Measurements from ENCODE around the gene P3H1.
"Not testable (repeated sequence)": the region's sequence is repeated elsewhere in the genome, so short reads cannot be mapped to it uniquely, and the experiment has no call there.

Gene P3H1

DNA sequence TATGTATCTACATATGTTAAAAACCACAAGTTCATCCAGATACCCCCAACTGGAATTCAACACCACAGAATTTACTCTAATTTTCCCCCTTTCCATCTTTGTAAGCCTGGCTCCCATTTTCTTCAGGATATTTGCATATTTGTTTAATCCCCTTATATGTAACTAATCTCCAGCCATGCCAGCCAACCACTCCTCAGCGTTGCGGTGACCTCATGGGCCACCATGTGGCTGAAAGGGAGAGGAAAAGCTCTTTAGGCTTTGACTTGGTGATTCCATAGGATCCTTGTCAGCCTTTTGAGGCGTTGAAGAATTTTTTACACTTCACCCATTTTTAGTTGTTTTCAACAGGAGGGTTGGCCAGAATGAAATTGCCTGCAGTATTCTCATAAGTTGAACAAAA is 36.8 kb downstream of the P3H1 start:
- DNase-seq (ENCODE audit: low spot score) = no peak

- not testable (repeated sequence) for DNase-seq (ENCODE audit: low spot score)
Observed at GRCh38 chr1:42725820-42726219, 41.0 kb downstream of the P3H1 start.

GRCh38 chr1:42723511-42723910 is 43.3 kb downstream of the P3H1 start:
- no peak for DNase-seq (ENCODE audit: low spot score)

DNA sequence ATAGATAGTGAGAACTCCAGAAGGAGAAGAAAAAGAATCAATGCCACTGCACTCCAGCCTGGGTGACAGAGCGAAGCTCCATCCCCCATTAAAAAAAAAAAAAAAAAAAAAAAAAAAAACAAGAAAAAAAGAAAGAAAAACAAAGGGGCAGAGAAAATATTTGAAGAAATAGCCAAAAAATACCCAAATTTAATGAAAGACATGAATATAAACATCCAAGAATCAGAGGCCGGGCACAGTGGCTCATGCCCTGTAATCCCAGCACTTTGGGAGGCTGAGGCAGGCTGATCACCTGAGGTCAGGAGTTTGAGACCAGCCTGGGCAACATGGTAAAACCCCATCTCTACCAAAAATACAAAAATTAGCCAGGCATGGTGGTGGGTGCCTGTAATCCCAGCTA is 44.4 kb downstream of the P3H1 start:
- DNase-seq (ENCODE audit: low spot score) = not testable (repeated sequence)

- no peak for DNase-seq (ENCODE audit: low spot score)
Observed at GRCh38 chr1:42721926-42722325, 44.9 kb downstream of the P3H1 start.

DNA sequence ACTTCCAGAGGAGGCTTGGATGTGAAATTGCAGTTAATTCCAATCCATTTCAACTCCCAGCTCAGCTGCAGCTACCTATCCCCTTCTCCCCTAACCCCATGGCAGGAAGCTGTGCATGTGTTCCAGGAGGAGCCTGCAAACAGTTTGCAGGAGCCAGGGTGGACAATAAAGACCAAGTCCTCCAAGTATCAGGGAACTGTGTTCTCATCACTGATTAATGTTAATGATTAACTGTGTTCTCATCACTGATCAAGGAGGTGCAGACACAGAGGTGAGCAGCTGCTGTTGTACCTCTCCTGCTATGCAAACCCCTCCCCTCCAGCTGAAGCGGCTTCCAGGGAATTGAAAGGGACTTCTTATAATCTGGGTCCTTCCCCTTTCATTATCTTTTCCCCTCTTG is 46.0 kb downstream of the P3H1 start:
- no peak for DNase-seq (ENCODE audit: low spot score)

DNA sequence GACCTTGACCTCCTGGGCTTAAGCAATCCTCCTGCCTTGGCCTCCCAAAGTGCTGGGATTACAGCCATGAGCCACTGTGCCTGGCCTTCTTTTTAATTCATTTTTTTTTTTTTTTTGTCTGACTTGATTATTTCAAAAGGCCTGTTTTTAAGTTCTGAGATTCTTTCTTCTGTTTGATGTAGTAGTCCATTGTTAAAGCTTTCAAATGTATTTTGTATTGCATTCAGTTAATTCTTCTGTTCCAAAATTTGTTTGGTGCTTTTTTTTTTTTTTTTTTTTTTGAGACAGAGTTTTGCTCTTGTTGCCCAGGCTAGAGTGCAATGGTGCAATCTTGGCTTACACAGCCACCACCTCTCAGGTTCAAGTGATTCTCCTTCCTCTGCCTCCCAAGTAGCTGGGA is 52.4 kb downstream of the P3H1 start:
- not testable (repeated sequence) for DNase-seq (ENCODE audit: low spot score)

DNA sequence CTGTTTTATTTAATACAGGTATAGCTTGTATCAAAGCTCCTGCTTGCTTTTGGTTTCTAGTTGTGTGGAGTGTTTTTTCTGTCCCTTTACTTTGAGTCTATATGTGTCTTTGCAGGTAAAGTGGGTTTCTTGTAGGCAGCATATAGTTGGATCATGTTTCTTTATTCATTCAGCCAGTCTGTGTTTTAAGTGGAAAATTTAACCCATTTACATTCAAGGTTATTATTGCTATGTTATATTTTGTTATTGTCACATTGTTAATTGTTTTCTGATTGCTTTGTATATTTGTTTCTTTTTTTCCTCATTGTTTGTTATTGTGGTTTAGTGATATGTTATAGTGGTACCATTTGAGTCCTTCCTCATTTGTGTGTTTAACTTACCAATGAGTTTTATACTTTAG is 53.5 kb downstream of the P3H1 start:
- no peak for DNase-seq (ENCODE audit: low spot score)

- DNase-seq (ENCODE audit: low spot score) = not testable (repeated sequence)
Observed at GRCh38 chr1:42712808-42713207, 54.0 kb downstream of the P3H1 start.

GRCh38 chr1:42703888-42704464 is 62.9 kb downstream of the P3H1 start:
- DNase-seq (ENCODE audit: low spot score) = no peak

DNA sequence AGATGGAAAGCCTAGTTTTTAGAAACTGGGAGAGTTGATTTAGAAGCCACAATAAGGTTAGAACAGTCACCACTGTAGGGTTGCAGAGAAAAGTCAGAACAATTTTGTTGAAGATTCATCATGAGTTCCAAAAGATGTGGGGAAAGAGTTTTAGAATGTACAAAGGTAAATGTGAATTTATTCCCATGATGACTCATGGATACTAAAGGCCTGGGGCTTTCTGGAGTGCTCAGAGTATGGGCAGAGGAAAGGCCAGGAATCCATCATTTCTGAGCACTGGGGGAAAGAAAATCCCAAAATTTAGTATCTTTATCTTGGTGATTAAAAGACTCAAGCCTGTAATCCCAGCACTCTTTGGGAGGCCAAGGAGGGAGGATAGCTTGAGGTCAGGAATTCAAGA is 66.8 kb downstream of the P3H1 start:
- no peak for DNase-seq (ENCODE audit: low spot score)

- DNase-seq (ENCODE audit: low spot score) = no peak
Observed at GRCh38 chr1:42698081-42698813, 68.6 kb downstream of the P3H1 start.

Data from CD4-positive, alpha-beta T cell treated with Interleukin-2 at 100 ng/mL for 4 hours (primary cell).